ENCODE data around the gene HCN1.

The HCN1 gene

DNA sequence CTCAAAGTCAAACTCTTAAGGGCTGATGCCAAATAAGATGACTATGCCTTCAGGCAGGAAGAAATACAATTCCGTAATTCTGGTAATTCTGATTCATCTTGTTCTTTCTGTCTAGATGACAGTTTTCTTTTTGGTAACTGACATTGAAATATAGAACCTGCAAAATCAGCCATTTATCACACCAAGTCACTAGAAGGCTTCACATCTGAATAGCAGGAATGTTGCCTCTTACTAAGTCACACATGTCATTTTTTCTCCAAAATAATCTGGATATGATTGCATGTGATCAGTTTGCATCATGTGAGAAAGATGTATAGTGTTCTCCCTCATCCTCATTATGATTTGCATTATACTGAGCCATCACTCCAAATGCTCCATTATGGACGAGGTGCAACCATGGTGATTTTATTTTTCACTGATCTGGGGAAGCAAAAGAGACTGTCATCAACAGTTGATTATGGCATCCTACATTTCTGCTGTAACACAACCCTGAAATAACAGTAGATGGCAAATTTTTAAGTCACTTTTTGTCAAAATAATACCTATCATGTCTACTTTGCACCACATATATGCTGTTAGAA is 69.0 kb downstream of the HCN1 start:
- H3K4me3 ChIP-seq (ENCODE audit: low read length): no peak overlapping the region
- TF ChIP-seq, protein P1, sequence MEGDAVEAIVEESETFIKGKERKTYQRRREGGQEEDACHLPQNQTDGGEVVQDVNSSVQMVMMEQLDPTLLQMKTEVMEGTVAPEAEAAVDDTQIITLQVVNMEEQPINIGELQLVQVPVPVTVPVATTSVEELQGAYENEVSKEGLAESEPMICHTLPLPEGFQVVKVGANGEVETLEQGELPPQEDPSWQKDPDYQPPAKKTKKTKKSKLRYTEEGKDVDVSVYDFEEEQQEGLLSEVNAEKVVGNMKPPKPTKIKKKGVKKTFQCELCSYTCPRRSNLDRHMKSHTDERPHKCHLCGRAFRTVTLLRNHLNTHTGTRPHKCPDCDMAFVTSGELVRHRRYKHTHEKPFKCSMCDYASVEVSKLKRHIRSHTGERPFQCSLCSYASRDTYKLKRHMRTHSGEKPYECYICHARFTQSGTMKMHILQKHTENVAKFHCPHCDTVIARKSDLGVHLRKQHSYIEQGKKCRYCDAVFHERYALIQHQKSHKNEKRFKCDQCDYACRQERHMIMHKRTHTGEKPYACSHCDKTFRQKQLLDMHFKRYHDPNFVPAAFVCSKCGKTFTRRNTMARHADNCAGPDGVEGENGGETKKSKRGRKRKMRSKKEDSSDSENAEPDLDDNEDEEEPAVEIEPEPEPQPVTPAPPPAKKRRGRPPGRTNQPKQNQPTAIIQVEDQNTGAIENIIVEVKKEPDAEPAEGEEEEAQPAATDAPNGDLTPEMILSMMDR (conservative IDR thresholded peaks at IDR 0.05; ENCODE audit: low read depth, low read length): no peak
- no peak for DNase-seq (ENCODE audit: low read depth)

DNA sequence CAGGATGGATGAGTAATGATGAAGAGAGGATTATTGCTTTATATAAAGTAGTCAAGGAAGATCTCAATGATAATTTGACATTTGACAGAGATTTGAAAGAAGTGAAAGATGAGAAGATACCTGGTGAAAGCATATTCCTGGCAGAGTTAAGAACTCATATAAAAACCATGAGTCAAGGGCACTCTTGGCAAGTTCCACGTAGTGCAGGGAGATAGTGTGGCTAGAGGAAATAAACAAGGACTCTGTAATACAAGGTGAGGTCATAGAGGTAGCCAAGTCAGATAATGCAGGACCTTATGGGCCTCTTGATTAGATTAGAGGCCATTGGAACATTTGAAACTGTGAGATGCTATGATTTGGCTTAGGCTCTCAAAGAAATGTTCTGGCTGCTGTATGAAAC is 72.3 kb downstream of the HCN1 start:
- TF ChIP-seq, protein P1 (conservative IDR thresholded peaks at IDR 0.05; ENCODE audit: low read depth, low read length): no peak
- no peak for DNase-seq (ENCODE audit: low read depth)
- no peak overlapping the region for H3K4me3 ChIP-seq (ENCODE audit: low read length)

DNA sequence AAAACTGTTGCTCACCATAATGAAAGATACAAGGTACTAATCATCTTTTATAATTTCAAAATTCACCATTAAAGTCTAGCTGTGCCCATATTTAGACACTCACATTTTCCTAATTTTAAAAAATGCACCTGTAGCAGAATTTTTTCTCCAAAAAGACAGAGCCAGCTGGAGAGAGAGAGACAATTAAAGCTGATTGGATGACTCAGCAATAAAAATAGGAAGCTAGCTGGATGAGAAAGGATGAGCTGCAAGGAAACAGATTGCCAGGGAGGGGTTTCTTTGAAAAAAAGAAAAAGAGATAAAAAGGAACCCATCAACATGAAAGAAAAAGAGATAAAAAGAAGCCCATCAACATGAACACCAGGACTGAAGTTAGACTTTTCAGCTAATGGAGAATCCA is 73.8 kb downstream of the HCN1 start:
- no peak for DNase-seq (ENCODE audit: low read depth)
- no peak overlapping the region for H3K4me3 ChIP-seq (ENCODE audit: low read length)
- TF ChIP-seq, protein P1 (conservative IDR thresholded peaks at IDR 0.05; ENCODE audit: low read depth, low read length): no peak

DNA sequence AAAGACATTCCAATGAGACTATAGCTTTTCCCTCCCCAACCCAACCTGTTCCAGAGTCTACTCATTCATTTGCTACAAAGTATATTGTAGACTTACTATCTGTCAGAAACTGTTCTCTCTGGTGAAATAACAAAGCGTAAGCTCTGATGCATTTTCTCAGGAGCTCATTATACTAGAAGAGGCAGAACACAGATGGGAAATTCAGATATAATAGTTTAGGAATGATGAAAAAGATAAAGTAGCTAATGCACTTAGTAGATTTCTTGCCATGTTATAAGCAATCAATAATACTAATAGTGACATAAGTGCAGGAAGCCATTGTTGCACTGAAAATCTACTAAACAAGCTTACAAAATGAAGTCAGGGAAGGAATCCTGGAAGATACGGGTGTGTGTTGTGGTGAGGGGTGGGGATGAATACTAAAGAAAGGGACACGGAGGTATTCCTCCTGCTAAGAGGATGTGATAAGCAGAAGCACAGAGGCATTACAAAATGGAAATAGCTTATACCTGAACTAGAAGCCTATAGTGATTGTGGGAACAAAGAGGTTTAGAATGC is 78.2 kb downstream of the HCN1 start:
- TF ChIP-seq, protein P1 (conservative IDR thresholded peaks at IDR 0.05; ENCODE audit: low read depth, low read length): no peak
- H3K4me3 ChIP-seq (ENCODE audit: low read length): no peak overlapping the region
- no peak for DNase-seq (ENCODE audit: low read depth)

DNA sequence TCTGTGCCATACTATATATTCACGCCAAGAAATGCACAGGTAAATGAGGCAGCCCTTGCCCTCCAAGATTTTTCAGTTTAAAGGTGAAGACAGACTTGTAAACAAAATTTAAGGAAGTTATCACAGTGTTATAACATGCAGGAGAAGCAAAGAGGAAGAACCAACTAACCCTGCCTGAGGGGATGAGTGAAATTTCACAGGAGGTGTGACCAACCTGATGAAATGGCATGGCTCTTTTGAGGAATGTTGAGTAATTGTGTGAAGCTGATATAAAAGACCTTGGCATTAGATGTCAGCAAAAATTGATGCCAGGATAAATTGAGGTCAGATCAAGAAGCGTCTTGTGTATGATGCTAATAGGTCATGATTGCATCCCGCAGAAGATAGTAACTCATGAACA is 86.5 kb downstream of the HCN1 start:
- no peak overlapping the region for H3K4me3 ChIP-seq (ENCODE audit: low read length)
- TF ChIP-seq, protein P1 (conservative IDR thresholded peaks at IDR 0.05; ENCODE audit: low read depth, low read length): no peak
- no peak for DNase-seq (ENCODE audit: low read depth)

DNA sequence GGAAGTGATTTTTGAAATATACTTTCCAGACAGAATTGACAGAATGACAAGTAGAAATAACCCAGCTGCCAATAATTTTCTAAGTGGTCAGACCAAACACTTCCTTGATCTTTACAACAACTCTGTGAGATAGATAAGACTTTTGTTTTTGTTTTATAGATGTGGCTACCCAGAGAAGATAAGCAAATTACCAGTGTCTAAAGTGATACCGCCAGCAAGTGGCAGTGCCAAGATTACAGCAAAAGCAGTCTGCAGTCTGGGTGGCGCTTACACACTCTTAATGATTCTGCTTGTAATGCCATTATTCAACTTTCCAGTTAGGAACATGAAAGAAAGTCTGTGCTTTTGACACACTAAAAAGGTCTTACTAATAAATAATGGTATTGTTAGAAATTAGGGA is 92.1 kb downstream of the HCN1 start:
- DNase-seq (ENCODE audit: low read depth): no peak
- TF ChIP-seq, protein P1 (conservative IDR thresholded peaks at IDR 0.05; ENCODE audit: low read depth, low read length): no peak
- no peak overlapping the region for H3K4me3 ChIP-seq (ENCODE audit: low read length)

DNA sequence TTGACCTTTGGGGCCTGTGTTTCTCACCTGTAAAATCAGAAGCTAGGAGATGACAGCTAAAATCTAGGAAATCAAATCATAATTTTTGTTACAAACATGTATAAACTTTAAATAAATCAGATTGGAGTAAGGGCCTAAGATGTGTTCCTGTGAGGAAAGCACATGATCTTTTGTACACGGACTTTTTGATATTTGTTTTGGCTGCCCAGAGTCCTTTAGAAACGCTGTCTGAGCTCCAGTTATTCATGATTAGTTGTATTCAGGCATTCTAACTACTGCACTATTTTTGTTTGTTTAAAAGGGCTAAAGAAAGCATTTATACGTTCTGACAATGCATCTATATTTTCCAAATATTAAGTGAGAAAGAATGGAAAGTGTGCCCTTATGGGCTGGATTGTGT is 94.8 kb downstream of the HCN1 start:
- DNase-seq (ENCODE audit: low read depth): no peak
- TF ChIP-seq, protein P1 (conservative IDR thresholded peaks at IDR 0.05; ENCODE audit: low read depth, low read length): no peak
- H3K4me3 ChIP-seq (ENCODE audit: low read length): no peak overlapping the region
